HG02885 (cell line): Measurements from ENCODE around the gene RGS17.
"Not testable (repeated sequence)": the region's sequence is repeated elsewhere in the genome, so short reads cannot be mapped to it uniquely, and the experiment has no call there.

Experiments used
- ATAC-seq: cut with Tn5 transposase; IDR thresholded peaks from one replicate; pipeline ENCODE4 v1.9.1; 2021; ENCODE audit warnings: mild to moderate bottlenecking; ENCODE audit not compliant: unreplicated experiment, poor library complexity

The RGS17 gene

DNA sequence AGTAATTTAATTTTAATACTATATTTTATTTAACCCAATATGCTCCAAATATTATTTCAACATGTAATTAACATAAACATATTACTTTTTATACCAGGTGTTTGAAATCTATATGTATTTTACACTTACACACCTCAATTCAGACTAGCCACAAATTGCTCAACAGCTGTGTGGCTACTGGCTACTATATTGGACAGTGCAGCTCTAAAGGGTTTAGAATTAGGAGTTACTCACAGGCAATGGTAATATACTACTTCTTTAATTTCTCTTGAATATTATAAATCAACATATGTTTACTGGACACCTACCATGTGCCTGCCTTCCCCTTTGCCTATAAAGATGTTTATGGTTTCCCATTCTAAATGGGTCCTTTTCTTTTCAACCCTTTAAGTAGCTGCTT lies 130.8 kb downstream of the RGS17 start:
- ATAC-seq: no peak

GRCh38 chr6:152999538-152999937 lies 131.5 kb downstream of the RGS17 start:
- not testable (repeated sequence) for ATAC-seq

DNA sequence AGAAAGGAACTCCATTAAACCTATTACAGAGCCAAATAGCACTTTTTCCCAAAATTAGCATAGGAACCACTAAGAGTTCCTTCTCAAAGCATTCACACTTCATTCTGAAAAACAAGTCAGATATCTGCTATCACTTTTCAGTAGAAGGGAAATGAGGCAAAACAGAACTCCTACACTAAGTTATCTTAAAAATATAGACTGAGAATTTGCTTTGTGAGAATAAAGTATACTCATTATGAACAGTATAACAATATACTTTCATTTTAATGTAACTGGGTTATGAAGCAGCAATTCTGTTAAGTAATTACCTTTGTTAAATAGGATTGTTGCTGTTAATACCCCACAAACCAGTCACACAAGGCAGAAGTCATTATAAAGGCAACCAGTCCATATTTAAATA lies 137.2 kb downstream of the RGS17 start:
- ATAC-seq: peak; percentile 24

GRCh38 chr6:152993431-152993830 lies 137.7 kb downstream of the RGS17 start:
- peak; percentile 55 for ATAC-seq

- no peak for ATAC-seq
Measured at GRCh38 chr6:152986978-152987377, 144.1 kb downstream of the RGS17 start.

- ATAC-seq: not testable (repeated sequence)
Measured at GRCh38 chr6:152985300-152985699, 145.8 kb downstream of the RGS17 start.

DNA sequence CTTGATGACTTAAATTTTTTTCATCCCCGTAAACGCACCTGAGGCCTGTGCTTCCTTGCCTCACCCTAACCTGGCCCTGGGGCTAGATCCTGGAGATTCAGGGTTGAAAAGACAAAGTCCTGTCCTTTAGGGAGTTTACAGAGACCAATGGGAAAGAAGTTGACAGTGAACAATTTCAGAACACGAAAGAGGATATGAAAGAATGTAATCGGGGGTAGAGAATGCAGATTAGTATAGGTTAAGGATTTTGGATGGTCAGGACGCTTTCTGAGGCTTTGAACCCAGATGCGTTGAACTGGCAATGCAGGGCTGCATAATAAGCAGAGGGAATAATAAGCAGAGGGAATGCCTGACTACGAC lies 146.6 kb downstream of the RGS17 start:
- ATAC-seq: peak; percentile 29

DNA sequence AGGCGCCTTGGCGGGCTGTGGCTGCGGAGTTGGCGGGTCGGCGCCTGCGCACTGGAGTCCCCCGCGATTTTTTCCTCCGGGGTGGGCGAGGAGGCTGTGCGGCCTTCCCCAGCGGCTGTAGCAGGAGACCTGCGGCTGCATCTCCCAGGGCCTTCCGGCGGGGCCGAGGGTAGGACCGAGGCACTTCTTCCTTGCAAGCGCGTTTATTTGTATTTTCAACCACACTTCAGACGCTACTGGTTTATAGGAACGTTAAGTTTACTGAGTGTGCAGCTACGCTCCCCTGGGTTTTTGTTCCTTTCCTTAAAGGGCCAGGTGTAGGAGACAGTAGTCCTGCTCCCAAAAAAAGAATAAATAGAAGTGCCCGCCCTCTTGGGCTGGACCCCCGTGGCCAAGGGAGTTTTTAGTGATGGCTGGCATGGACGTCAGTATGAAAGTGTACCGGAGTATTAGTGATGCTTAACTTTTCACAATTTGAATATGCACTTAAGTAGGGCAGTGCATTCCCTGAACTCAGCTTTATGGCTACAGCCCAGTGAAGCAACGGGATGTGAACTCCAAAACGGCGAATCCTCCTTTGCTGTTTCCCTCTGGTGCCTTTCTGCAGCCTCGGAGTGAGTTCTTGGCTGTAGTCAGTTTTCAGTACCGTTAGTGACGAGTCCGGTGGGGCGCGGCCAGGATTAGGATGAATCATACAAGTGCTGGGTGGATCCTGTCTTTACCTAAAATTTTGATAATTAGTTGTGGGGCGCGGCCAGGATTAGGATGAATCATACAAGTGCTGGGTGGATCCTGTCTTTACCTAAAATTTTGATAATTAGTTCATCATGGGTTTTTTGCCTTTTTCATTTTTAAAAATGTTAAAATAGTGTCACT lies 147.2 kb downstream of the RGS17 start:
- ATAC-seq: peak; percentile 26

- ATAC-seq: peak; percentile 81
Measured at GRCh38 chr6:152982904-152983636, 148.0 kb downstream of the RGS17 start, which contains the start of gene FBXO5. TSS of gene FBXO5 (minus strand) at chr6:152983041. CDS start at chr6:152982959, 82 bp downstream.

GRCh38 chr6:152981989-152982903 lies 148.8 kb downstream of the RGS17 start:
- peak; percentile 1 for ATAC-seq

DNA sequence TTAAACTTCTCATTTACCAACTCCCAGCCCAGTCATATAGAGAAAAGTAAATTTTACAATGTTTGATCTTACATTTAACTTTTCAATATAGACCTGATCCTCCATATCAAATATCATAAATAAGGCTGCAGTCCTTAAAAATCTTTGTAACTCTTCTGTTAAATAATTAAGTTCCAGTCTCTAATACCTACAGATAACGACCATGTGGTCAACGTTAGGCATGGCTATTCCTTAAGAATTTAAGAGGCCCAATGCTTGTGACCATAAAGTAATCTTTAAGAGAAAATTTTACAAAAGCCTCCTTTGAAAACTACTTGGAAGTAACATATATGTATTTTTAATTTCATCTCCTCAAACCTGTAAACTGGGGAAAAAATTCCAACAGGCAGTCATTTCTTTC lies 149.9 kb downstream of the RGS17 start:
- no peak for ATAC-seq

GRCh38 chr6:152980656-152981055 lies 150.4 kb downstream of the RGS17 start:
- no peak for ATAC-seq

- ATAC-seq: no peak
Measured at GRCh38 chr6:152979116-152979515, 152.0 kb downstream of the RGS17 start.

DNA sequence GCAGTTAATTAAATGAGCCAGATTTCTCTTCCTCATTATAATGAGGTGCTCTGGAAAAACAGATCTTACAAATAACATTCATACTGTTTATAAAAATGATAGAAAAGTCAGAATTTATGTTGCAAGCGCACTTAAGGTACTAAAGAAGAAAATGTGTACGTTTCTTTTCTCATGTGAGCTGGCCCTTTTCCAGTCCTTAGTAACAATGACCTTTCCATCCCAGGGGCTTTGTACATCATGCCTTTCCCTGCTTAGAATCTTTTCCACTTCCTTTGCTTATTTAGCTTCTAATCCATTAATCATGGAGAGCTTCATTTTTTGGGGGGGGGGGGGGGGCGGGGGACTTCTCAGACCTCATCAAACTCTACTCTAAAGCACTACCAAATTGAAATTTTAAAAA lies 153.0 kb downstream of the RGS17 start:
- ATAC-seq: no peak

DNA sequence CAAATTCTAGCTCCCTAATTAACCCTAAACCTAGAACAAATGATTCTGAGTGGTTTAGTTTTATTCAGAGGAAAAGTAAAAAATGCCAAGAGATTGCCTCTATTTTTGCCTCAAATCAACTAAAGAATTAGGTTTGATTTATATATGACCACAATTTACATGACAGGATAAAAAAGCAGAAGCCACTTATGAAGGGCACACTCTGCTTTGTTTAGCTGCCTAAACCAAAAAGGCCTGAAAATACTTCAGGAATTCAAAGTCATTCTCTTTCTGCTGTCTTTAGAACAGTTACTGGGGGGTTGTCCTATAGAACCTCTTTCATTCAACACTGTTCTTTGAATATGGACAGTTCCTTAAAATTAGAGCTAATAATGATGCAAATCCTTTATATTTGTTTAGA lies 153.5 kb downstream of the RGS17 start:
- ATAC-seq: no peak

DNA sequence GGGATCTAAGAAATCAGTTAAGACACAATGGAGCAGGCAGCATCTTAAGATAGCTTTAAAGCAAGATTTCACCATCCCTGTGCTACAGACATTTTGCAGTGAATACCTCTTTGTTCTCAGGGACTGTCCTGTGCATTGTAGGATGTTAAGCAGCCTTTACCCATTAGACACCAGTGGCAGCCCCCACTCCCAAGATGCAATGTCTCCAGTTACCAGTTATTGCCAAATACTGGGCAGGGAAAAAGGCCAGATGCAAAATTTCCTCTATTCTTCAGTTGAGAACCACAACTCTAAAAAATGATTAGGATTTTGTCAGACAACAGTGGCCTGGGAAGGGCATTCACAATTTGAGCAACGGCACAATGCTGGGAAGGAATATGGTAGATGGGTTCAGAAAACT lies 154.3 kb downstream of the RGS17 start:
- ATAC-seq: no peak

DNA sequence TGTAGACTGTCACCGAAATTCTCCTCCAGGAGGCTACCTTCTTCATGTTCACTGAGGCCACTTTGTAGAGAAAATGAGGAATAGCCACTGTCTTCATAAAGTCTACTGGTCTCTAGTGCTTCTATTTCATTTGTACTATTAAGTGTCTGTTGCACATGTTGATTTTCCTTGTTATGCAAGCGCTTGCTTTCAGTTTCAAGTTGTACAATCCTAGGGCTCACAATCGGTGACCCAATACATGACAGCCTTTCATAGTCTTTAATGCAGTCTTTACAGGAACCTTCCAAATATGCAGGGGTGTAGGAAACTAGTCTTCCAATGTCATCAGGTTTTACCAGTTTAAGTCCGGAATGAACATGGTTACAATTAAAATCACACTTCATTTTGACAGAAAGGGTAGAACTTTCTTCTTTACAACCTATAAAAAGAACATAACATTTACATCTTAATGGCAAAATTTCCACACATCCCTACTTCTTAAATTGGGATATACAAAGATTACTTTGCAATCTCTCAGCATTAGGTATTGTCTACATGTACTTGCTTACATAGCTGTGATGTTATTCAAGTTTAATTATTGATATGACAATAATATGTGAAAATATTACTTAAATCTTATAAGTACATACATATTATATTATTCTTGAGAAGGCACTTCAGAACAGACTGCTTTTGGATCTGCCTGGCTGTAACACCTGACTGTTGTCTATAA lies 155.7 kb downstream of the RGS17 start:
- no peak for ATAC-seq

DNA sequence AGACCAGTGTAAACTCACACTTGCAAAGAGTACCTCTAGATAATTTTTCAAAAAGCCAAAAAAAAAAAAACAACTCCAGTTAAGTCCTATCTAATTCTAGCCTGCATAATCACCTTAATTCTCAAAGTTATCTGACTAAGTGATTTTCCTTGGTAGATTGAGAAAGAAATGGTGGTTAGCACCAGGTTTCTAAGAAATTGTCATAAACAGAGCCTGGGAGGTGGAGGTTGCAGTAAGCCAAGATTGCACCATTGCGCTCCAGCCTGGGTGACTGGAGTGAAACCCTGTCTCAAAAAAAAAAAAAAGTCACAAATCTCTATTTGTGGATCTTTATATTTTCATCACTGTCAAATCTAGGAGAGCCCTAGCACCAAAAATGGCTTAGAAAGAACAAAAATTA lies 157.2 kb downstream of the RGS17 start:
- no peak for ATAC-seq

DNA sequence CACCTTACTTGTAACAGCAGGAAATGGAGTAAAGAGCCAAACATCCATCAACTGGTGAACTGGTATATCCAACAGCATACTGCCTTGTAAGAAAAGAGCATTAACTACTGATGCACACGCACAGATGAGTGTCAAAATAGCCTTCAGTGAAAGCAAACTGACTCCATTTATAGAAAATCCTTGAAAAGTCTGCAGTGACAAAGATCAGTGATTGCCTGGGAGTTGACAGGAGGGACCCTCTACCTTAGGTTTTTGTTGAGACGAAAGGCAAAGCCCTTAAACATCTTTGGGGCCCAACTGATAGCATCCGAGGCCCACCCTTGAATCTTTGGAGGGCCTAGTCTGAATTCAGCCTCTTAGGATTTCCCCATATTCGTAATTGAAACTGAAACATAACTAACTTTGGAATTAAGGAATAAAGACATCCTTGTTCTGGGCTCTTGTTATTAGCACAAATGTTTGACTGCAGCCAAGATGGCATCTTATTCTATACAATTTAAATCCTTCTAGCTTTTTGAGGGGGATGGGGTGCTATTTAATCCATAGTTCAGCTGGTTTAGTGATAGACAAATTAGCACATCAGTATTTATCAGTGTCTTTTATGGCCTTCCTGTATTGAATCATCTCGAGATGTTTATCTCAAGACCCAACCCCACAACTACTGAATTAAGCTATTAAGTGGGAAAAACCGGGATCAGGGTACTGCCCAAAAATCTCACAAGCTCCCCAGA lies 161.2 kb downstream of the RGS17 start:
- no peak for ATAC-seq
